Measurements from ENCODE around the gene PRAC2. TPM values are rescaled to one million over a fixed set of nuclear protein-coding genes. Genes with fewer than 3 reads are reported as not detected.

PRAC2 gene
- total and polyA plus RNA-seq, 2 of the 8 experiments (the other 6 are each of a cell fraction or from before 2014, with no cell fraction given), result not detected

GRCh38 chr17:48690655-48691054 lies 32.3 kb upstream of the PRAC2 start (continued):
- no peak for TF ChIP-seq CHD7 (IDR thresholded peaks at IDR 0.05; ENCODE audit: insufficient replicate concordance, low read length)

All from H1 (cell line).